HepG2 (cell line): ENCODE measurements around the gene CDH2. TPM values are rescaled to one million over a fixed set of nuclear protein-coding genes. Genes with fewer than 3 reads are reported as not detected.

Experiments
- ARID3A ChIP-seq: IDR thresholded peaks from 2 replicates; pipeline ENCODE4 v1.6.1; 2012; ENCODE audit warnings: low read depth, low read length, improper control_type of control experiment
- BCL6 ChIP-seq: IDR thresholded peaks from 2 replicates; pipeline ENCODE4 v1.6.1; 2016; ENCODE audit warnings: missing genetic modification reagents, missing compliant biosample characterization
- BRD4 ChIP-seq: sonication (generic); formaldehyde crosslinking; IDR thresholded peaks from 2 replicates; pipeline ENCODE4 v1.4.0; 2020; ENCODE audit warnings: missing genetic modification reagents
- HDAC6 ChIP-seq: fragments of 200-600 bp; sonication (generic); IDR thresholded peaks from 2 replicates; pipeline ENCODE4 v1.7.0; 2017; ENCODE audit warnings: mild to moderate bottlenecking, antibody characterized with exemption, low read length, low read depth
- HMG20A ChIP-seq: IDR thresholded peaks from 2 replicates; pipeline ENCODE4 v1.6.1; 2016; ENCODE audit warnings: borderline replicate concordance
- HNF4A ChIP-seq: sonication (generic); formaldehyde crosslinking; IDR thresholded peaks from 2 replicates; pipeline ENCODE4 v1.4.0; 2020; ENCODE audit warnings: missing genetic modification reagents
- MTF1 ChIP-seq: sonication (generic); formaldehyde crosslinking; IDR thresholded peaks from 2 replicates; pipeline ENCODE4 v1.5.0; 2020; ENCODE audit warnings: missing genetic modification reagents
- MZF1 ChIP-seq: sonication (generic); formaldehyde crosslinking; IDR thresholded peaks from 2 replicates; pipeline ENCODE4 v1.8.1; 2023; ENCODE audit warnings: mild to moderate bottlenecking, missing genetic modification reagents, borderline replicate concordance
- NCOA5 ChIP-seq: sonication (generic); formaldehyde crosslinking; IDR thresholded peaks from 2 replicates; pipeline ENCODE4 v1.4.0; 2020; ENCODE audit warnings: missing genetic modification reagents
- NCOR1 ChIP-seq: fragments of 200-600 bp; sonication (generic); IDR thresholded peaks from 2 replicates; pipeline ENCODE4 v1.7.0; 2017; ENCODE audit warnings: antibody characterized with exemption, low read length, borderline replicate concordance
- PITX1 ChIP-seq: sonication (generic); formaldehyde crosslinking; IDR thresholded peaks from 2 replicates; pipeline ENCODE4 v1.5.1; 2020; ENCODE audit warnings: mild to moderate bottlenecking, missing genetic modification reagents
- SIN3B ChIP-seq: fragments of 150-350 bp; IDR thresholded peaks from 2 replicates; pipeline ENCODE4 v1.6.1; 2014; ENCODE audit warnings: low read length
- SMC3 ChIP-seq: IDR thresholded peaks from 2 replicates; pipeline ENCODE4 v1.6.1; 2011; ENCODE audit warnings: low read length, improper control_type of control experiment
- TAF15 ChIP-seq: fragments of 200-400 bp; formaldehyde crosslinking; IDR thresholded peaks from one replicate; pipeline ENCODE4 v1.6.1; 2018; ENCODE audit warnings: mild to moderate bottlenecking, low read depth, low read length; ENCODE audit not compliant: poor library complexity, severe bottlenecking
- TBP ChIP-seq: sonication (generic); formaldehyde crosslinking; IDR thresholded peaks from 2 replicates; pipeline ENCODE4 v1.5.0; 2020; ENCODE audit warnings: missing genetic modification reagents
- TEAD2 ChIP-seq: sonication (generic); formaldehyde crosslinking; IDR thresholded peaks from 2 replicates; pipeline ENCODE4 v1.9.0; 2021; ENCODE audit warnings: missing genetic modification reagents
- TRAFD1 ChIP-seq: sonication (generic); formaldehyde crosslinking; IDR thresholded peaks from 2 replicates; pipeline ENCODE4 v1.5.1; 2020; ENCODE audit warnings: missing genetic modification reagents, mild to moderate bottlenecking, borderline replicate concordance
- ZGPAT ChIP-seq: IDR thresholded peaks from 2 replicates; pipeline ENCODE4 v1.6.1; 2016; ENCODE audit warnings: mild to moderate bottlenecking
- ZHX1 ChIP-seq: sonication (generic); formaldehyde crosslinking; IDR thresholded peaks from 2 replicates; pipeline ENCODE4 v1.8.1; 2022; ENCODE audit warnings: low read depth, mild to moderate bottlenecking, missing genetic modification reagents
- ZNF281 ChIP-seq: sonication (generic); formaldehyde crosslinking; IDR thresholded peaks from 2 replicates; pipeline ENCODE4 v1.4.0; 2020; ENCODE audit warnings: missing genetic modification reagents, borderline replicate concordance
- ZNF468 ChIP-seq: sonication (generic); formaldehyde crosslinking; IDR thresholded peaks from 2 replicates; pipeline ENCODE4 v1.8.0; 2022; ENCODE audit warnings: mild to moderate bottlenecking, moderate library complexity, missing genetic modification reagents
- polyA plus RNA-seq, 8 experiments: library from polyadenylated mRNA; depleted of rRNA in 3 of 8; stranded (reverse) in 7 of 8; unstranded in 1 of 8; fragments of >200 nt; fragmentation: Illumina TruSeq in 4 of 8; extraction: Trizol in 4 of 8; gene quantifications; 2 replicates each; pipeline versions ENCODE4 v1.2.1 to v1.2.3, GENCODE V29; 2011 to 2016; ENCODE audit warnings: low read depth in 4 of 8, missing spikeins in 1 of 8, mixed read lengths in 1 of 8; ENCODE audit not compliant: insufficient read depth in 1 of 8
- total RNA-seq, 5 experiments: library from RNA; depleted of rRNA; stranded (reverse); fragments of >200 nt; fragmentation: Illumina TruSeq; extraction: Trizol; gene quantifications; 2 replicates each; pipeline ENCODE4 v1.2.3, GENCODE V29; 2016; ENCODE audit warnings: low read depth in 1 of 5

The CDH2 gene
- total and polyA plus RNA-seq, 2 of the 13 experiments (the other 11 are each of a cell fraction or from before 2014, with no cell fraction given): 18.6 to 36.1 TPM

- peak; percentile 79; the same call in 1 of the 2 replicates for TF ChIP-seq HMG20A
- TF ChIP-seq MZF1: no peak
- TF ChIP-seq TRAFD1 (CRISPR knock-in tag): no peak
- TF ChIP-seq TBP (CRISPR knock-in tag): no peak
- no peak for TF ChIP-seq TAF15
- TF ChIP-seq ZNF281 (CRISPR knock-in tag): 0 out of 2 replicates have a peak, but pooled peaks have one; percentile 20
- TF ChIP-seq ZHX1 (CRISPR knock-in tag): no peak
- TF ChIP-seq TEAD2 (CRISPR knock-in tag): no peak
- TF ChIP-seq BCL6 (CRISPR knock-in tag): peak; percentile 81
- no peak for TF ChIP-seq ZNF468 (CRISPR knock-in tag)
- TF ChIP-seq HNF4A (CRISPR knock-in tag): peak; percentile 91
- peak; percentile 98 for TF ChIP-seq NCOR1
- TF ChIP-seq SMC3: no peak
- no peak for TF ChIP-seq SIN3B
- TF ChIP-seq BRD4 (CRISPR knock-in tag): no peak
- no peak for TF ChIP-seq MTF1 (CRISPR knock-in tag)
- TF ChIP-seq HDAC6: no peak
- TF ChIP-seq NCOA5: no peak
- peak; percentile 62 for TF ChIP-seq ZGPAT
- no peak for TF ChIP-seq PITX1 (CRISPR knock-in tag)
- TF ChIP-seq ARID3A: peak; percentile 51; the same call in 1 of the 2 replicates
Measured at GRCh38 chr18:28167835-28168349, 9.0 kb downstream of the CDH2 start (continued).
